ENCODE results near the gene RNF227. TPM values are rescaled to one million over a fixed set of nuclear protein-coding genes. Genes with fewer than 3 reads are reported as not detected.

RNF227 gene
- total and polyA plus RNA-seq, 9 donors: 2.5 to 4.1 (median 3.0) TPM

DNA sequence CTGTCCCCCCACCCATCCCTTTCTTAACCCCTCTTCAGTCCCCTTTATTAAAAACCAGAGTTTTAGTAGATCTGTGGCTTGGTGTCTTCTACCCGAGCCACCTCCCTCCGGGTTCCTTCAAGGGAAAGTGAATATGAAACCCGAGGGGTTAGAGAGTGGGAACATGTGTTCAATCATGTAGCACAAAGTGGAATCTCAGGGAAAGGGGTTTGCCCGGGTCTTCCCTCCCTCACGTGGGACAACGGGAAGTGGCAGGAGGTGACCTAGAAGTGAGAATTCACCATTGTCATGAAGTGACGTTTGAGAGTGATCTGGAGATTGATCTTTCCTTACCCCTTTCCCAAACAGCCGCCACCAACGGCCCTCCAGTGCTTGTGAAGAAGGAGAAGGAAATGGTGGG, 5.0 kb downstream of the RNF227 start:
- H3K9me3 ChIP-seq (replicated peaks; ENCODE audit: control insufficient read depth, low read depth, low read length): no peaks in the 10 kb centered on the region
- H3K27me3 ChIP-seq (ENCODE audit: control insufficient read depth, insufficient read depth, low read length): no peaks in the 10 kb centered on the region
- no peak for DNase-seq
- WGBS (ENCODE audit: insufficient coverage): 63% methylated on average over 3 of the region's 9 CpGs
- H3K4me3 ChIP-seq (ENCODE audit: low read length): no peak overlapping the region
- peaks cover 12% of the 10 kb centered on the region for H3K4me1 ChIP-seq (ENCODE audit: control insufficient read depth, insufficient read depth, low read length)
- no peak overlapping the region for H3K27ac ChIP-seq (ENCODE audit: low read length)
- H3K36me3 ChIP-seq (ENCODE audit: control insufficient read depth, insufficient read depth, low read length): peaks cover 64% of the 10 kb centered on the region

DNA sequence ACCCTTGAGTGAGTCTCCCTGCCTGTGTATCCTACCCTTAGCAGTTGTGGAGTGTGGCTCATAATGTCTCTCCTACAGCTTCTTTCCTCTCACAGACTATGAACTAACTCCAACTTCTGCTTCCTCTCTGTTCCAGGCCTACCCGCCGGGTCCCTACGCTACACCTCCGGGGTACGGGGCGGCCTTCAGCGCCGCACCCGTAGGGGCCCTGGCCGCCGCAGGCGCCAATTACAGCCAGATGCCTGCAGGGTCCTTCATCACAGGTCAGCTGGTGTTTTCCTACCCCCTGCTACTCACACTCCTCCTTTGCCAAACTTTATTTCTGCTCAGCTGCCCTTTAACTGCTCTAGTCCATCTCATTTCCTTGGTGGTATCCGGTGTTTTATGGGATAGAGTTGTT, 5.4 kb downstream of the RNF227 start:
- Histone ChIP-seq H3K36me3 (ENCODE audit: control insufficient read depth, insufficient read depth, low read length) (peaks cover 68% of the 10 kb centered on the region), H3K27ac (ENCODE audit: low read length) (no peak overlapping the region), H3K4me3 (ENCODE audit: low read length) (no peak overlapping the region), H3K9me3 (replicated peaks; ENCODE audit: control insufficient read depth, low read depth, low read length) (no peaks in the 10 kb centered on the region), H3K27me3 (ENCODE audit: control insufficient read depth, insufficient read depth, low read length) (no peaks in the 10 kb centered on the region), H3K4me1 (ENCODE audit: control insufficient read depth, insufficient read depth, low read length) (peaks cover 11% of the 10 kb centered on the region)
- WGBS (ENCODE audit: insufficient coverage): 82% methylated on average over 12 of the region's 13 CpGs
- no peak for DNase-seq

GRCh38 chr17:7910281-7910680, 5.8 kb downstream of the RNF227 start:
- DNase-seq: no peak
- no peaks in the 10 kb centered on the region for H3K9me3 ChIP-seq (replicated peaks; ENCODE audit: control insufficient read depth, low read depth, low read length)
- H3K4me1 ChIP-seq (ENCODE audit: control insufficient read depth, insufficient read depth, low read length): peaks cover 9% of the 10 kb centered on the region
- H3K4me3 ChIP-seq (ENCODE audit: low read length): no peak overlapping the region
- peaks cover 72% of the 10 kb centered on the region for H3K36me3 ChIP-seq (ENCODE audit: control insufficient read depth, insufficient read depth, low read length)
- H3K27ac ChIP-seq (ENCODE audit: low read length): no peak overlapping the region
- WGBS (ENCODE audit: insufficient coverage): 88% methylated on average over 15 of the region's 15 CpGs
- H3K27me3 ChIP-seq (ENCODE audit: control insufficient read depth, insufficient read depth, low read length): no peaks in the 10 kb centered on the region

- WGBS (ENCODE audit: insufficient coverage): 89% methylated on average over 29 of the region's 29 CpGs
- Histone ChIP-seq H3K36me3 (ENCODE audit: control insufficient read depth, insufficient read depth, low read length) (peaks cover 84% of the 10 kb centered on the region), H3K4me1 (ENCODE audit: control insufficient read depth, insufficient read depth, low read length) (no peaks in the 10 kb centered on the region), H3K27ac (ENCODE audit: low read length) (no peak overlapping the region), H3K4me3 (ENCODE audit: low read length) (no peak overlapping the region), H3K9me3 (replicated peaks; ENCODE audit: control insufficient read depth, low read depth, low read length) (no peaks in the 10 kb centered on the region), H3K27me3 (ENCODE audit: control insufficient read depth, insufficient read depth, low read length) (no peaks in the 10 kb centered on the region)
- no peak for DNase-seq
These were observed 7.0 kb downstream of the RNF227 start for GRCh38 chr17:7909089-7909488.

GRCh38 chr17:7903154-7904103, 12.7 kb downstream of the RNF227 start:
- no peaks in the 10 kb centered on the region for H3K9me3 ChIP-seq (replicated peaks; ENCODE audit: control insufficient read depth, low read depth, low read length)
- H3K36me3 ChIP-seq (ENCODE audit: control insufficient read depth, insufficient read depth, low read length): peaks cover 94% of the 10 kb centered on the region
- no peak overlapping the region for H3K4me3 ChIP-seq (ENCODE audit: low read length)
- H3K4me1 ChIP-seq (ENCODE audit: control insufficient read depth, insufficient read depth, low read length): no peaks in the 10 kb centered on the region
- WGBS (ENCODE audit: insufficient coverage): 55% methylated on average over 17 of the region's 22 CpGs
- no peak overlapping the region for H3K27ac ChIP-seq (ENCODE audit: low read length)
- no peaks in the 10 kb centered on the region for H3K27me3 ChIP-seq (ENCODE audit: control insufficient read depth, insufficient read depth, low read length)
- DNase-seq: no peak

DNA sequence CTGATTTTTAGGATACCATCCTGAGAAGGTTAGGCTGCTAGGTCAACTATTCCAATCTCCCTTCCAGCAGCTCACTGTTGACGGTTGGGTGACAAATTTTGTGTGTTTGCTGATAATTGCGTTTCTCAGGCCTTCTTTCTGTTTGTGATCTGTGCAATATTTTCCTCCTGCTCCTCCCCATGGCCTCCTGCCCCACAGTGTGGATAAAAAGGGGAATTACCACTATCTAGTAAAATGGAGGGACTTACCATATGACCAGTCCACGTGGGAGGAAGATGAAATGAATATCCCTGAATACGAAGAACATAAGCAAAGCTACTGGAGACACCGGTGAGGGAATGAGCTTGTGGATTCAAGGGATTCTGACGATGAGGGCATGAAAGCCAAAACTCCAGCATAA, 18.3 kb downstream of the RNF227 start:
- H3K4me3 ChIP-seq (ENCODE audit: low read length): no peak overlapping the region
- H3K4me1 ChIP-seq (ENCODE audit: control insufficient read depth, insufficient read depth, low read length): peaks cover 13% of the 10 kb centered on the region
- H3K9me3 ChIP-seq (replicated peaks; ENCODE audit: control insufficient read depth, low read depth, low read length): no peaks in the 10 kb centered on the region
- 44% methylated on average over 4 of the region's 6 CpGs for WGBS (ENCODE audit: insufficient coverage)
- peaks cover 86% of the 10 kb centered on the region for H3K36me3 ChIP-seq (ENCODE audit: control insufficient read depth, insufficient read depth, low read length)
- H3K27ac ChIP-seq (ENCODE audit: low read length): no peak overlapping the region
- H3K27me3 ChIP-seq (ENCODE audit: control insufficient read depth, insufficient read depth, low read length): no peaks in the 10 kb centered on the region
- peak; percentile 80 for DNase-seq

DNA sequence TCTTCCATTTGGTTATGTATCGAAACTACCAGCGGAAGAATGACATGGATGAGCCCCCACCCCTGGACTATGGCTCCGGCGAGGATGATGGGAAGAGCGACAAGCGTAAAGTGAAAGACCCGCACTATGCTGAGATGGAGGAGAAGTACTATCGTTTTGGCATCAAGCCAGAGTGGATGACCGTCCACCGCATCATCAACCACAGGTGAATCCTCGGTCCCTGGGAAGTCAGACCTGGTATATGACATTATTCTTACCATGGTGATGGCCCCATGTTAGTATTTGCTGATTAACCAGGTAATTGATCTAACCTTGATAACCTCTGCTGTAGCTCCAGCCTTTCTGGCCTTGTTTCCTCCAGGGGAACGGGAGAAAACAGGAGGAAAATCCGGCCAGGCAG, 19.0 kb downstream of the RNF227 start:
- Histone ChIP-seq H3K4me1 (ENCODE audit: control insufficient read depth, insufficient read depth, low read length) (peaks cover 17% of the 10 kb centered on the region), H3K4me3 (ENCODE audit: low read length) (no peak overlapping the region), H3K36me3 (ENCODE audit: control insufficient read depth, insufficient read depth, low read length) (peaks cover 81% of the 10 kb centered on the region), H3K27ac (ENCODE audit: low read length) (no peak overlapping the region), H3K27me3 (ENCODE audit: control insufficient read depth, insufficient read depth, low read length) (no peaks in the 10 kb centered on the region), H3K9me3 (replicated peaks; ENCODE audit: control insufficient read depth, low read depth, low read length) (no peaks in the 10 kb centered on the region)
- 82% methylated on average over 12 of the region's 13 CpGs for WGBS (ENCODE audit: insufficient coverage)
- DNase-seq: no peak

DNA sequence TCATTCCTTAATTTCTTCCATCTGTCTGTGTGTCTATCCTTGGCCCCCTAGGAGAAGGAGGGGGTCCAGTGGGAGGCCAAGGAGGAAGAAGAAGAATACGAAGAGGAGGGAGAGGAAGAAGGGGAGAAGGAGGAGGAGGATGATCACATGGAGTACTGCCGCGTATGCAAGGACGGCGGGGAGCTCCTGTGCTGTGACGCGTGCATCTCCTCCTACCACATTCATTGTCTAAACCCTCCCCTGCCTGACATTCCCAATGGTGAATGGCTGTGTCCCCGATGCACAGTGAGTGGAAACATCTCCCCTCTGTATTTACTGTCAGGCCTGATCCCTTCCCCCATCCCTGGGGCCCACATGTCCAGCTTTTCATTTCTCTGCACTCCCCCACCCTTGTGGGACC, 21.2 kb downstream of the RNF227 start:
- no peak for DNase-seq
- Histone ChIP-seq H3K36me3 (ENCODE audit: control insufficient read depth, insufficient read depth, low read length) (peaks cover 83% of the 10 kb centered on the region), H3K4me1 (ENCODE audit: control insufficient read depth, insufficient read depth, low read length) (peaks cover 34% of the 10 kb centered on the region), H3K4me3 (ENCODE audit: low read length) (no peak overlapping the region), H3K27ac (ENCODE audit: low read length) (no peak overlapping the region), H3K9me3 (replicated peaks; ENCODE audit: control insufficient read depth, low read depth, low read length) (no peaks in the 10 kb centered on the region), H3K27me3 (ENCODE audit: control insufficient read depth, insufficient read depth, low read length) (peaks cover 2% of the 10 kb centered on the region)
- WGBS (ENCODE audit: insufficient coverage): 95% methylated on average over 3 of the region's 8 CpGs

GRCh38 chr17:7894226-7894625, 21.9 kb downstream of the RNF227 start:
- Histone ChIP-seq H3K4me3 (ENCODE audit: low read length) (no peak overlapping the region), H3K4me1 (ENCODE audit: control insufficient read depth, insufficient read depth, low read length) (peaks cover 40% of the 10 kb centered on the region), H3K27ac (ENCODE audit: low read length) (no peak overlapping the region), H3K27me3 (ENCODE audit: control insufficient read depth, insufficient read depth, low read length) (peaks cover 2% of the 10 kb centered on the region), H3K9me3 (replicated peaks; ENCODE audit: control insufficient read depth, low read depth, low read length) (no peaks in the 10 kb centered on the region), H3K36me3 (ENCODE audit: control insufficient read depth, insufficient read depth, low read length) (peaks cover 78% of the 10 kb centered on the region)
- no peak for DNase-seq
- WGBS (ENCODE audit: insufficient coverage): no CpG with 5 or more reads among the region's 9 CpGs

DNA sequence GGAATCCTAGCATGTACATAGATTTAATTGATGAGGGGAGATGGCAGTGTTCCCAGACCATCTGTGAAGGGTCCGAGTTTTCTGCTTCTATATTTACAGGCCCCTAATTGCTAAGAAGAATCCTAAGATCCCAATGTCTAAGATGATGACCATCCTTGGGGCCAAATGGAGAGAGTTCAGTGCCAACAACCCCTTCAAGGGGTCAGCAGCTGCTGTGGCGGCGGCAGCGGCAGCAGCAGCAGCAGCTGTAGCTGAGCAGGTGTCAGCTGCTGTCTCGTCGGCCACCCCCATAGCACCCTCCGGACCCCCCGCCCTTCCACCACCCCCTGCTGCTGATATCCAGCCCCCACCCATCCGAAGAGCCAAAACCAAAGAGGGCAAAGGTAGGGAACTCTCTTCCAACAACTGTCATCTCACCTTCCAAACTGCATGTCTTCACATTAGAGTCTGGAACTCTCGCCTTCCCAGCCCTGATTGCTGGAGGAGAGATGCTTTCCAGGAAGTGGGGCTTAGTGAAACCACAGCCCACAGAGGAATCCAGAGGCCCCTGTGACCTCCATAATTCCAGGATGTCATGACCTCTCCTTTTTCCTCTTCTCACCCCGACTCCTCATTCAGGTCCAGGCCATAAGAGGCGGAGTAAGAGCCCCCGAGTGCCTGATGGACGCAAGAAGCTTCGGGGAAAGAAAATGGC, 22.8 kb downstream of the RNF227 start:
- H3K4me1 ChIP-seq (ENCODE audit: control insufficient read depth, insufficient read depth, low read length): peaks cover 49% of the 10 kb centered on the region
- no peaks in the 10 kb centered on the region for H3K9me3 ChIP-seq (replicated peaks; ENCODE audit: control insufficient read depth, low read depth, low read length)
- 56% methylated on average over 3 of the region's 15 CpGs for WGBS (ENCODE audit: insufficient coverage)
- DNase-seq: peak; percentile 74
- H3K27ac ChIP-seq (ENCODE audit: low read length): no peak overlapping the region
- H3K4me3 ChIP-seq (ENCODE audit: low read length): no peak overlapping the region
- peaks cover 69% of the 10 kb centered on the region for H3K36me3 ChIP-seq (ENCODE audit: control insufficient read depth, insufficient read depth, low read length)
- peaks cover 2% of the 10 kb centered on the region for H3K27me3 ChIP-seq (ENCODE audit: control insufficient read depth, insufficient read depth, low read length)

All from muscle of leg (tissue), 11 donors.